Measurements from ENCODE around the gene EN2. TPM values are rescaled to one million over a fixed set of nuclear protein-coding genes. Genes with fewer than 3 reads are reported as not detected.

EN2 gene
- total and polyA plus RNA-seq, 2 experiments from 2014 or later, result 0.24 TPM; not detected in 1

- TF ChIP-seq EZH2phosphoT487 (IDR thresholded peaks at IDR 0.05; ENCODE audit: low read depth, severe bottlenecking, unreplicated experiment), result peak; percentile 75
- no peak for TF ChIP-seq CTCF (IDR thresholded peaks at IDR 0.05; ENCODE audit: poor library complexity)
- TF ChIP-seq EZH2 (IDR thresholded peaks at IDR 0.05; ENCODE audit: borderline replicate concordance), result peak; percentile 91
- DNase-seq (ENCODE audit: low spot score), result no peak
- no peak overlapping the region for H2AFZ ChIP-seq
- H3K9me2 ChIP-seq (replicated peaks; ENCODE audit: insufficient read depth), result no peaks in the 10 kb centered on the region
- peaks cover 100% of the 10 kb centered on the region for H3K27me3 ChIP-seq
- H3K27ac ChIP-seq, result no peak overlapping the region
- H3K4me2 ChIP-seq, result peak overlapping the region; percentile 60
- H4K20me1 ChIP-seq (ENCODE audit: insufficient read depth, poor library complexity, severe bottlenecking), result peaks cover 3% of the 10 kb centered on the region
- 2% methylated on average over 75 of the region's 78 CpGs for WGBS (ENCODE audit: low lambda C conversion rate, missing lambda C conversion rate)
- no peaks in the 10 kb centered on the region for H3K79me2 ChIP-seq
- no peaks in the 10 kb centered on the region for H3K9me3 ChIP-seq (ENCODE audit: low read depth)
- H3K4me3 ChIP-seq, result no peak overlapping the region
- H3K4me1 ChIP-seq (ENCODE audit: insufficient read depth), result peaks cover 7% of the 10 kb centered on the region
- H3K36me3 ChIP-seq (replicated peaks; ENCODE audit: insufficient read depth, low read depth), result no peaks in the 10 kb centered on the region
These were observed 9.1 kb downstream of the EN2 start for GRCh38 chr7:155466814-155467733.

GRCh38 chr7:155467846-155468784 is 10.2 kb downstream of the EN2 start:
- Histone ChIP-seq H3K27me3 (peaks cover 100% of the 10 kb centered on the region), H4K20me1 (ENCODE audit: insufficient read depth, poor library complexity, severe bottlenecking) (peaks cover 3% of the 10 kb centered on the region), H3K36me3 (replicated peaks; ENCODE audit: insufficient read depth, low read depth) (no peaks in the 10 kb centered on the region), H3K4me2 (peak overlapping the region; percentile 71), H3K9me3 (ENCODE audit: low read depth) (no peaks in the 10 kb centered on the region), H3K4me1 (ENCODE audit: insufficient read depth) (peaks cover 7% of the 10 kb centered on the region), H3K4me3 (no peak overlapping the region), H3K9me2 (replicated peaks; ENCODE audit: insufficient read depth) (no peaks in the 10 kb centered on the region), H3K27ac (no peak overlapping the region), H3K79me2 (no peaks in the 10 kb centered on the region), H2AFZ (peak overlapping the region; percentile 1)
- 2% methylated on average over 50 of the region's 70 CpGs for WGBS (ENCODE audit: low lambda C conversion rate, missing lambda C conversion rate)
- DNase-seq (ENCODE audit: low spot score), result no peak
- peak; percentile 85 for TF ChIP-seq EZH2 (IDR thresholded peaks at IDR 0.05; ENCODE audit: borderline replicate concordance)
- peak; percentile 64 for TF ChIP-seq EZH2phosphoT487 (IDR thresholded peaks at IDR 0.05; ENCODE audit: low read depth, severe bottlenecking, unreplicated experiment)
- no peak for TF ChIP-seq CTCF (IDR thresholded peaks at IDR 0.05; ENCODE audit: poor library complexity)

DNA sequence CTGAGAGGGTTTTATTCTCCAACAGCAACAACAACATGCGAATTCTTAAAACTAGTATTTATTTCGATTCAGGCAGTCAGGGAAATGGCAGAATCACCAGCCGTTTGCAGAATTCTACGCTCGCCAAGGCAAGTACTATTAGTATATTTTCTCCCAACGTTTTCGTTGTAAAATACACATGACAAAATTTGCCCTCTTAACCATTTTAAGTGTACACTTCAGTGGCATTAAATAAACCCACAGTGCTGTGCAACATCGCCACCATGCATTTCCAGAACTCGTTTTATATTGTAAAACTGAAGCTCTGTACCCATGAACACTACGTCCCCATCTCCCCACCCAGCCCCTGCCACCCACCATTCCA is 10.8 kb downstream of the EN2 start:
- DNase-seq (ENCODE audit: low spot score), result no peak
- Histone ChIP-seq H3K27ac (no peak overlapping the region), H3K4me2 (peak overlapping the region; percentile 71), H3K36me3 (replicated peaks; ENCODE audit: insufficient read depth, low read depth) (no peaks in the 10 kb centered on the region), H3K79me2 (no peaks in the 10 kb centered on the region), H3K9me3 (ENCODE audit: low read depth) (no peaks in the 10 kb centered on the region), H3K9me2 (replicated peaks; ENCODE audit: insufficient read depth) (no peaks in the 10 kb centered on the region), H2AFZ (no peak overlapping the region), H4K20me1 (ENCODE audit: insufficient read depth, poor library complexity, severe bottlenecking) (peaks cover 3% of the 10 kb centered on the region), H3K4me3 (no peak overlapping the region), H3K27me3 (peaks cover 100% of the 10 kb centered on the region), H3K4me1 (ENCODE audit: insufficient read depth) (peaks cover 7% of the 10 kb centered on the region)
- WGBS (ENCODE audit: low lambda C conversion rate, missing lambda C conversion rate), result 18% methylated on average over 10 of the region's 10 CpGs
- no peak for TF ChIP-seq EZH2phosphoT487 (IDR thresholded peaks at IDR 0.05; ENCODE audit: low read depth, severe bottlenecking, unreplicated experiment)
- TF ChIP-seq EZH2 (IDR thresholded peaks at IDR 0.05; ENCODE audit: borderline replicate concordance), result no peak

Measured in hepatocyte (in vitro differentiated cells).